ENCODE results near the gene NEK3.

- TF ChIP-seq, protein P1, sequence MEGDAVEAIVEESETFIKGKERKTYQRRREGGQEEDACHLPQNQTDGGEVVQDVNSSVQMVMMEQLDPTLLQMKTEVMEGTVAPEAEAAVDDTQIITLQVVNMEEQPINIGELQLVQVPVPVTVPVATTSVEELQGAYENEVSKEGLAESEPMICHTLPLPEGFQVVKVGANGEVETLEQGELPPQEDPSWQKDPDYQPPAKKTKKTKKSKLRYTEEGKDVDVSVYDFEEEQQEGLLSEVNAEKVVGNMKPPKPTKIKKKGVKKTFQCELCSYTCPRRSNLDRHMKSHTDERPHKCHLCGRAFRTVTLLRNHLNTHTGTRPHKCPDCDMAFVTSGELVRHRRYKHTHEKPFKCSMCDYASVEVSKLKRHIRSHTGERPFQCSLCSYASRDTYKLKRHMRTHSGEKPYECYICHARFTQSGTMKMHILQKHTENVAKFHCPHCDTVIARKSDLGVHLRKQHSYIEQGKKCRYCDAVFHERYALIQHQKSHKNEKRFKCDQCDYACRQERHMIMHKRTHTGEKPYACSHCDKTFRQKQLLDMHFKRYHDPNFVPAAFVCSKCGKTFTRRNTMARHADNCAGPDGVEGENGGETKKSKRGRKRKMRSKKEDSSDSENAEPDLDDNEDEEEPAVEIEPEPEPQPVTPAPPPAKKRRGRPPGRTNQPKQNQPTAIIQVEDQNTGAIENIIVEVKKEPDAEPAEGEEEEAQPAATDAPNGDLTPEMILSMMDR (IDR thresholded peaks at IDR 0.05) = no peak
- TF ChIP-seq POLR2A (IDR thresholded peaks at IDR 0.05) = no peak
These were observed 20.5 kb upstream of the NEK3 start for GRCh38 chr13:52179925-52180324.
